Vagina (tissue), 2 donors: ENCODE measurements around the gene ROR1.

Source experiments
- POLR2AphosphoS5 ChIP-seq, 2 donors: sonication (generic); formaldehyde crosslinking; IDR thresholded peaks; one replicate each; pipeline ENCODE4 v1.9.0; 2017; ENCODE audit warnings: antibody characterized with exemption in 2 of 2, mild to moderate bottlenecking in 2 of 2, low read depth in 1 of 2; ENCODE audit not compliant: insufficient read depth in 1 of 2
- TF ChIP-seq, protein P1 (sequence below), 3 experiments: fragments of 450-650 bp in 2 of 3; fragments of 200-600 bp in 1 of 3; sonication (generic) in 1 of 3; IDR thresholded peaks; one replicate each; pipeline ENCODE4 v1.5.1; 2017 to 2019; ENCODE audit warnings: antibody characterized with exemption in 3 of 3, mild to moderate bottlenecking in 2 of 3, moderate library complexity in 2 of 3

DNA sequence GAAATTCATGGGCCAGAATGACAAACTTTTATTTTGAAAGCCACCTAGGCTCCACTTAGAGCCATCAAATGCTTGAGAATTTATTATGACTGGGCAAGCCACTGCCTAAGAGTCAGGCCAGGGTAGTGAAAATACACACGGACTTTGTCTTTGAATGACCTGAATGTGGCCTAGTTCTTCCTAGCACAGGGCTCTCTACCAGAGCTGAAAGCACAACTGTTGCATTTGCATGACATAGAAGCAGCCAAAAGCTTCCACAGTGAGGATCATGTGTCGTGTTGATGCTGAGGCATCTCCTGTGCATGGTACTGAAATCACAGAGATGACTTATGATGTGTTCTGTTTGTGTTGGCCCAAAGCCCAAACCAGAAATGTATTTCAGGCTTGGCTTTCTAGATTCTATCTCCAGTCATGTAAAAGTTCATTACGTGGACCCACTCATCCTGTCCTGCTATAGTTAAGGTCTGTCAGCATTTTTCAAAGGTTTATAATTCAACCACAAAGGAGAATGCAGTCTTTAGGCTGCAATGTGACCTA lies 265.6 kb downstream of the ROR1 start:
- TF ChIP-seq, protein P1, sequence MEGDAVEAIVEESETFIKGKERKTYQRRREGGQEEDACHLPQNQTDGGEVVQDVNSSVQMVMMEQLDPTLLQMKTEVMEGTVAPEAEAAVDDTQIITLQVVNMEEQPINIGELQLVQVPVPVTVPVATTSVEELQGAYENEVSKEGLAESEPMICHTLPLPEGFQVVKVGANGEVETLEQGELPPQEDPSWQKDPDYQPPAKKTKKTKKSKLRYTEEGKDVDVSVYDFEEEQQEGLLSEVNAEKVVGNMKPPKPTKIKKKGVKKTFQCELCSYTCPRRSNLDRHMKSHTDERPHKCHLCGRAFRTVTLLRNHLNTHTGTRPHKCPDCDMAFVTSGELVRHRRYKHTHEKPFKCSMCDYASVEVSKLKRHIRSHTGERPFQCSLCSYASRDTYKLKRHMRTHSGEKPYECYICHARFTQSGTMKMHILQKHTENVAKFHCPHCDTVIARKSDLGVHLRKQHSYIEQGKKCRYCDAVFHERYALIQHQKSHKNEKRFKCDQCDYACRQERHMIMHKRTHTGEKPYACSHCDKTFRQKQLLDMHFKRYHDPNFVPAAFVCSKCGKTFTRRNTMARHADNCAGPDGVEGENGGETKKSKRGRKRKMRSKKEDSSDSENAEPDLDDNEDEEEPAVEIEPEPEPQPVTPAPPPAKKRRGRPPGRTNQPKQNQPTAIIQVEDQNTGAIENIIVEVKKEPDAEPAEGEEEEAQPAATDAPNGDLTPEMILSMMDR (IDR thresholded peaks at IDR 0.05) = no peak
- peak; percentile 12 to 90 for TF ChIP-seq POLR2AphosphoS5 (IDR thresholded peaks at IDR 0.05; ENCODE audit: insufficient read depth in 1 of 2, low read depth in 1 of 2)
